Activated CD4-positive, alpha-beta T cell treated with anti-CD3 and anti-CD28 coated beads for 4 hours (primary cell): ENCODE results near the gene UMODL1.

ENCODE experiments used
- DNase-seq, 2 donors: peaks; one replicate each; pipeline ENCODE4 v3.0.0-alpha.2; 2020

The UMODL1 gene, protein sequence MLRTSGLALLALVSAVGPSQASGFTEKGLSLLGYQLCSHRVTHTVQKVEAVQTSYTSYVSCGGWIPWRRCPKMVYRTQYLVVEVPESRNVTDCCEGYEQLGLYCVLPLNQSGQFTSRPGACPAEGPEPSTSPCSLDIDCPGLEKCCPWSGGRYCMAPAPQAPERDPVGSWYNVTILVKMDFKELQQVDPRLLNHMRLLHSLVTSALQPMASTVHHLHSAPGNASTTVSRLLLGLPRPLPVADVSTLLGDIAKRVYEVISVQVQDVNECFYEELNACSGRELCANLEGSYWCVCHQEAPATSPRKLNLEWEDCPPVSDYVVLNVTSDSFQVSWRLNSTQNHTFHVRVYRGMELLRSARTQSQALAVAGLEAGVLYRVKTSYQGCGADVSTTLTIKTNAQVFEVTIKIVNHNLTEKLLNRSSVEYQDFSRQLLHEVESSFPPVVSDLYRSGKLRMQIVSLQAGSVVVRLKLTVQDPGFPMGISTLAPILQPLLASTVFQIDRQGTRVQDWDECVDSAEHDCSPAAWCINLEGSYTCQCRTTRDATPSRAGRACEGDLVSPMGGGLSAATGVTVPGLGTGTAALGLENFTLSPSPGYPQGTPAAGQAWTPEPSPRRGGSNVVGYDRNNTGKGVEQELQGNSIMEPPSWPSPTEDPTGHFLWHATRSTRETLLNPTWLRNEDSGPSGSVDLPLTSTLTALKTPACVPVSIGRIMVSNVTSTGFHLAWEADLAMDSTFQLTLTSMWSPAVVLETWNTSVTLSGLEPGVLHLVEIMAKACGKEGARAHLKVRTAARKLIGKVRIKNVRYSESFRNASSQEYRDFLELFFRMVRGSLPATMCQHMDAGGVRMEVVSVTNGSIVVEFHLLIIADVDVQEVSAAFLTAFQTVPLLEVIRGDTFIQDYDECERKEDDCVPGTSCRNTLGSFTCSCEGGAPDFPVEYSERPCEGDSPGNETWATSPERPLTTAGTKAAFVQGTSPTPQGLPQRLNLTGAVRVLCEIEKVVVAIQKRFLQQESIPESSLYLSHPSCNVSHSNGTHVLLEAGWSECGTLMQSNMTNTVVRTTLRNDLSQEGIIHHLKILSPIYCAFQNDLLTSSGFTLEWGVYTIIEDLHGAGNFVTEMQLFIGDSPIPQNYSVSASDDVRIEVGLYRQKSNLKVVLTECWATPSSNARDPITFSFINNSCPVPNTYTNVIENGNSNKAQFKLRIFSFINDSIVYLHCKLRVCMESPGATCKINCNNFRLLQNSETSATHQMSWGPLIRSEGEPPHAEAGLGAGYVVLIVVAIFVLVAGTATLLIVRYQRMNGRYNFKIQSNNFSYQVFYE

DNA sequence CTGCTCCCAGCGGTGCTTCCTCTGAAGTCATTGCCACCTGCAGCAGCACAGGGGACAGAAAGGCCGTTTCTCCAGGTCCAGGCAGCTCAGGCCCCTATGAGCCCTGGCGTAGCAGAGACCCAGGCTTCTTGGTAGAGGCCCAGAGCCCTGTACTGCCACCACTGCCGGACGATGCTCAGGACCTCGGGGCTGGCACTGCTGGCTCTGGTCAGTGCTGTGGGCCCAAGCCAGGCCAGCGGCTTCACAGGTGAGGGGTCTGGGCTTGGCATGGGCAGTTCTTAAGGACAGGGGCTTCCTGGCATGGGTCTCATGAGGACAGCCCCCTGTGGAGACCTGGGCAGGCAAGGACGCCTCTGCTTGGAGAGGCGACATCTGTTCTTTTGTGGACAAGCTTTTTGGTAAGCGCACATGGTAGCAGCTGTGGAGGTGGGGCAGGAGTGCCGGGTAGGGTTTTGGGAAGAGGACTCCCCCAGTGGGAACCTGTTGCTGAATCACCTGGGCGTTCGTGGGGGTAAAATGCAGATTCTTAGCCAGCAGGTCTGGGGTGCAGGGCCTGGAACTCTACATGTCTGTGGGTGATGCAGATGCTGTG is at the start of gene UMODL1:
UMODL1 (plus strand) TSS at position 172 of the 592 bp plus-strand sequence; CDS start at position 172, 0 bp downstream.
- DNase-seq, result no peak

- no peak for DNase-seq
These were observed 49.6 kb upstream of the UMODL1 start for GRCh38 chr21:42021371-42022090.

DNA sequence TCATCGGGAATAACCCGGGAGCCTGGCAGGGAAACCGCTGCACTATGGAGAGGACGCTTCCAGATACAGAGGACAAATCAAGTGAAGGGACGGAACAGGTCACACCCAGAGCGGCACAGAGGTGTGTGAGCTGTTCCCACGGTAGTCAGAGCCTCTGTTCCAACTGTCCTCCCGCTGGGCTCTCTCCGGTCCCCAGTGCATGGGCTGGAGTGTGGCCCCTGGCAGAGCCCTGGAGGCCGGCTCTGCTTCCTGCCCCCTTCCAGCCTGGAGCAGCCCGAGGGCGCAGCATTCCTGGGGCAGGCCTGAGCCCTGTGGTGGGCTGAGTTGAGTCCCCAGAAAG is 49.1 kb upstream of the UMODL1 start:
- no peak for DNase-seq

- no peak for DNase-seq
These were observed 48.2 kb upstream of the UMODL1 start for GRCh38 chr21:42022906-42023305.

- no peak for DNase-seq
These were observed 45.6 kb upstream of the UMODL1 start for GRCh38 chr21:42025376-42026081.

DNA sequence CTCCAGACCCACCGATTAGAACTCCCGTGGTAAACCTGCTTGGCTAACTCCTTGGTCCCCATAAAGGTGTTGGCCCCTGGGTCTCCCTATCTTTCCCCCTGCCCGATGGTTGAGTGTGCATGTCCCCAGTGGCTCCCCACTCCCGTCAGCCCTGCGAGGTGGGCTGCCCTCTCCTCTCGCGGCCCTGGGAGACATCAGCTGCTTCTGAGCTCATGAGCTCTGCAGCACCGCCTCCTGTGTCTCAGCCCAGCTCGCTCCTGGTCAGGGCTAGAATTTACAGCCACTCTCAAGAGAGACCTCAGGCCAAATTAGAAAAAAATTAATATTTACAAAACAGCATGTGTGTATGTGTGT is 45.1 kb upstream of the UMODL1 start:
- no peak for DNase-seq

DNA sequence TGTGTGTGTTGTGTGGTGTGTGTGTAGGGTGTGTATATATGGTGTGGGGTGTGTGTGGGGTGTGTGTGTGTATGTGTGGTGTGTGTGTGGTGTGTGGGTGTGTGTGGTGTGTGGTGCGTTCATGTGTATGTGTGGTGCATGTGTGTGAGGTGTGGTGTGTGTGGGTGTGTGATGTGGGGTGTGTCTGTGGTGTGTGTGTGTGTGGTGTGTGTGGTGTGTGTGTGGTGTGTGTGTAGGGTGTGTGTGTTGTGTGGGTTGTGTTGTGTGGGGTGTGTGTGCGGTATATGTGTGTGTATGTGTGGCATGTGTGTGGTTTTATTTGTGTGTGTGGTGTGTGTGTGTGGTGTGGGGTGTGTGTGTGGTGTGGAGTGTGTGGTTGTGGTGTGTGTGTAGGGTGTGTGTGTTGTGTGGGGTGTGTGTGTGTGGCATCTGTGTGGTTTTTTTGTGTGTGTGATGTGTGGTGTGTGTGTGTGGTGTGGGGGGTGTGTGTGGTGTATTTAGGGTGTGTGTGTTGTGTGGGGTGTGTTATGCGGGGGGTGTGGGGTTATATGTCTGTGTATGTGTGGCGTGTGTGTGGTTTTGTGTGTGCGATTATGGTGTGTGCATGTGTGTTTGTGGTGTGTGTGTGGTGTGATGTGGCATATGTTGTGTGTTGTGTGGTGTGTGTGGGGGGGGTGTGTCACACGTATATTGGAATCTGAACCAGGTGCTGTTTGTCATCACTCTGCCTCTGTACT is 43.9 kb upstream of the UMODL1 start:
- no peak for DNase-seq

DNA sequence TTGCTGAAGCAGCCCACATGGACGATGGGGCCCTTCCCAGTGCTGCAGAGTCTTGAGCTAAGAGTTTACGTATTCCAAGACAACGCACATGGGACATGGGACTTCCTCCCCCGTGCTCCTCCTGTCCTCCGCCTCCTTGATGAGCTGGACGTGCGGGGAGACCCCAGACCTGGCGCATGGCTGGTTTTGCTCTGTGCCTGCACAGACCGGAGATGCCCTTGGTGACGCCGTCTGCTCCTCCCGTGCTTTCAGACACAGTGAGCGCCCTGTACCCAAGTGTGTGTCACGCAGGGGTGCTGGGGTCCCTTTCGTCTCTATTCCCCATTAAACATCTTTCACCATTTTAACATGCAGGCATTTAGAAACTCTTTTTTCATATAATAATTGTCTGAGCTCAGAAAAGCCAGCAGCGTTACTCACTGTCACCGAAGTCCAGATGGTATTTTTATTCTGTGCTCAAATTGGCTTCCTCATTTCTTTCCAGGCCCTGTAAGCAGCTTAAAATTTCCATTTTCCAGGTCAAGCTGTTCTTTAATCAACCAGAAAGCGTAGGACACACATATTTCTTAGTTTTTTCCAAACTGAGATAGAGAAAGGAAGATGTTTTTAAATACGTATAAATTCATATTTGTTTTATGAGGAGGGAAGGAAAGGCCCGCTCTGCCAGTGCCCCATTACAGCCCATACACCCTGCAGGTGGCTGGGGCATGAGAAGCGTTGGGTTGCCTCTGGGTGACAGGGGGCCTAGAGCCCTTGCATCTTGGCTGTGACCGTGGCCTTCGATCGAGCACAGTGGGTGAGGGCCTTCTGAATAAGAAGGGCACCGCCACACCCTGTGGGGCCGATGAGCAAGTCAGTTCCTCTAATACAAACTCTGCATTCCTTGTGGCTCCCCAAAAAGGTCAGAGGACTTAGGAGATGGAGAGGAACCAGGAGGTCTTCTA is 43.0 kb upstream of the UMODL1 start:
- no peak for DNase-seq

GRCh38 chr21:42028766-42029425 is 42.2 kb upstream of the UMODL1 start:
- no peak for DNase-seq

- no peak for DNase-seq
These were observed 40.8 kb upstream of the UMODL1 start for GRCh38 chr21:42030311-42030710.

DNA sequence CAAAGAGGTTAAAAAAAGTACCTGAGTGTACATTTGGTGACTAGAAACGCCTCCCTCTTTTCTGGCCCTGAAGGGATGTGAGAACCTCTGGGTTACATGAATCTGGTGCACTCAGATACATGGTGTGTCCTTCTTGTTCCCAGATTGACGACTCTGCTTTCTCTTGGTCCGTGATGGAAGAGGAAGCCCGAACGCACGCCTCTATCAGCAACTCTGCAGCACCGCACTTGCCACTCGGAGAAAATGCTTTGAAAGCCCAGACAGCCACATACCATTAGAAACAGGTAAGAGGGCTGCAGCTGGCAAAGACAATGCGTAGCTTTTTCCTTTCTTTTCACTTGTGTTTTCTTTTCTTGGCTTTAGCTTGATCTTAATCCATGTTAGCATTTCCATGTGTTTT is 39.9 kb upstream of the UMODL1 start:
- DNase-seq, result no peak

DNA sequence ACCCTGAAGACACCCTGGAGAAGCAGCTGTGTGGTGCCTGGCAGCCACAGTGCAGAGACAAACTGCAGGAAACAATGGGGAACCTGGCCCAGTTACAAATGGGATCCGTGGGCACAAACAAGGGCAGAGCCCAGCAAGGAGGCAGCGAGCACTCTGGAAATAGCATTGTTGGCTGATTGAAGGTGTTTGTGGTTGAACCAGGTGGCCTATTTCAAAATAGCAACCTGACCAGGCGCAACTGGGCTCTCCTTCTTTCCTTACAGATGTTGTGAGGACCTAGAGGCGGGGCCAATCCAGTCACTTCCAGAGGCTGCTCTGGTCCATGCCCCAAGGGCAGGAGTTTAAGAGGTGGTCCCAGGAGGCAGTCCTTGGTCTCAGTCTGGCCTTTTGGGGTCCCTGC is 39.3 kb upstream of the UMODL1 start:
- no peak for DNase-seq

DNA sequence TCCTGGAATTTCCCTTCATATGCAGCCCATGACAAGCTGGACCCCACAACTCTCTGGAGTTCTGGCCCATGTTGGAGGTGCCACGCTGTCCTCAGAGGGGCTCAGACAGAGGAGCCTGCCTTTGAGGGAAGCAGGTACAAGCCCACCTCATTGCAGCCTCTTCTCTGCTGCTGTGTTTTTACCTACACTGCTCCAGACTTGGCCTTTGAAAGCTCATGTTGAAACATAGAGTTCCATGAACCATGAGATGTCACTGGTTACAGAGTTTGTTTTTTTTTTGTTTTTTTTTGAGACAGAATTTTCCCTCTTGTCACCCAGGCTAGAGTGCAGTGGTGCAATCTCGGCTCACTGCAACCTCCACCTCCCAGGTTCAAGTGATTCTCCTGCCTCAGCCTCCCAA is 38.9 kb upstream of the UMODL1 start:
- DNase-seq, result no peak

GRCh38 chr21:42032968-42033367 is 38.1 kb upstream of the UMODL1 start:
- no peak for DNase-seq

- no peak for DNase-seq
These were observed 34.8 kb upstream of the UMODL1 start for GRCh38 chr21:42036313-42036712.

- DNase-seq, result no peak
These were observed 33.6 kb upstream of the UMODL1 start for GRCh38 chr21:42037516-42037915.

- no peak for DNase-seq
These were observed 33.2 kb upstream of the UMODL1 start for GRCh38 chr21:42037943-42038342.

DNA sequence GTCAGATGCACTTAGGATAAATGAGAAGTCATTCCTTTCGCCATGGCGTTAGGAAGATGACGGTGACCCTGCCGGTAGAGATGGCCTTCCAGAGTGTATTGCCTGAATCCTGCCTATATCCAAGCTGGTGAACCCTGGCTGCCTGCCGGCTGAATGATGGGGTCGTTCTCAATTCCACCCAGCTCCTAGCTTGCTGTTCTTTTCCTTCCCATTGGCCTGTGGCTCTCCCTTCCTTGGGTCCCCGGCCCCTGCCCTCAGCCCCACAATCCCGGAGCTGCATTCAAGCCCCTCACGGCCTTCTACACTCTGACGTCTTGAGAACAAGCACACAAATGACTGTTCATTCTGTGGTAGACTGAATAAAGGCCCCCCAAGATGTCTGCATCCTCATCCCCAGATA is 32.7 kb upstream of the UMODL1 start:
- DNase-seq, result no peak

DNA sequence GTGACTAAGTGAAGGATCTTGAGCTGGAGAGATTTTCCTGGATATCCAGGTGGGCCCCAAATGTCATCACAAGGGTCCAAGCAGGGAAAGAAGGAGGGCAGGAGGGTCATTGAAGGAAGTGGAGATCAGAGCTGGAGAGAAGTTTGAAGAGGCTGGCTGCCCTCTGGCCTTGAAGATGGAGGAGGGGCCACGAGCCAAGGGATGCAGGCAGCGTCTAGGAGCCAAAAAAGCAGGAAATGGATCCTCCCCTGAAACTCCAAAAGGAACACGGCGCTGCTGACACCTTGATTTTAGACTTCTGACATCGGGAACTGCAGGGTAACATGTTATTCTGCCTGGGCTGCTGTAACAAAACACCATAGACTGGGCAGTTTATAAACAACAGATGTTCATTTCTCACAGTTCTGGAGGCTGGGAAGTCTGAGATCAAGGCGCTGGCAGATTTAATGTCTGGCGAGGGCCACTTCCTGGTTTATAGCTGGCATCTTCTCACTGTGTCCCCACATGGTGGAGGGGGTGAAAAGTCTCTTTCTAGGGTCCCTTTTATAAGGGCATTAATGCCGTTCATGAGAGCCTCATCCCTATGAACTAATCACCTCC is 32.2 kb upstream of the UMODL1 start:
- no peak for DNase-seq
